ENCODE results near the gene KLF7. TPM values are rescaled to one million over a fixed set of nuclear protein-coding genes. Genes with fewer than 3 reads are reported as not detected.

KLF7 gene
- total RNA-seq, 1 experiment from 2014 or later = 32.2 TPM

DNA sequence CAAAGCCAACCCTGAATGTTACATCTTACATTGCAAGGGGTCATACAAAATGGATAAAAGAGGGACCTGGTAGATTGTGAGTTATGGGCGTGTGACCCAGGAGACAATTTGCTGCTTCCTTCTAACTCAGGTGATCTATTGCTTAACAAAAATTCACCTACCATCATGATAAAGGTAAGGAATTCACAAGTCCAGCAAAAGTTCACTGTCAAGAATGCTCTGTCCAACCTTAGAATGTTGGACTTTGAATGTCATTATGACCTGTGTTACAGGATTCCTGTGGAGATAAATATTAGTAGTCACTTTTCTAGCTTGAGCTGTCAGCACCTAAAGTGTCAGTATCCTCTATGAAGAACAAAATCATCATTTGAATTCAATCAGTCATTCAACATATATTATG is 7.9 kb upstream of the KLF7 start:
- H4K91ac ChIP-seq (ENCODE audit: insufficient read length, low read depth, low read length) = no peak overlapping the region
- no peak overlapping the region for H3K9ac ChIP-seq (ENCODE audit: extremely low read depth, insufficient read length, low read length)
- H3K18ac ChIP-seq (ENCODE audit: insufficient read length, low read depth, low read length) = no peak overlapping the region
- no peak overlapping the region for H3K56ac ChIP-seq (ENCODE audit: insufficient read length, low read depth, low read length)
- H3K79me2 ChIP-seq (ENCODE audit: insufficient read depth, low read length) = no peaks in the 10 kb centered on the region
- no peak for DNase-seq
- H2BK120ac ChIP-seq (ENCODE audit: low read depth, low read length, poor library complexity, severe bottlenecking) = no peak overlapping the region
- no peak overlapping the region for H3K14ac ChIP-seq (ENCODE audit: insufficient read depth, low read length)
- no CpG with 5 or more reads among the region's 1 CpG for WGBS (ENCODE audit: extremely low coverage, insufficient read length, low lambda C conversion rate)
- no peak overlapping the region for H3T11ph ChIP-seq (ENCODE audit: low read length)
- H3K4ac ChIP-seq (ENCODE audit: low read depth, low read length) = no peak overlapping the region
- H2BK20ac ChIP-seq (ENCODE audit: low read depth, low read length, poor library complexity, severe bottlenecking) = no peak overlapping the region
- no peaks in the 10 kb centered on the region for H3K27me3 Mint-ChIP-seq (ENCODE audit: low read depth)
- no peaks in the 10 kb centered on the region for H4K20me1 ChIP-seq (ENCODE audit: control insufficient read depth, insufficient read depth, insufficient read length)
- no peak overlapping the region for H3K27ac ChIP-seq (ENCODE audit: insufficient read length, low read depth, low read length)
- H3K79me1 ChIP-seq (ENCODE audit: insufficient read depth, low read depth, low read length, poor library complexity, severe bottlenecking) = no peaks in the 10 kb centered on the region
- H3K36me3 Mint-ChIP-seq (ENCODE audit: insufficient read depth in 1 of 3, low read depth in 3 of 3) = peaks cover 0 to 2% (median 0%) of the 10 kb centered on the region in 3 experiments; a peak in 2 of 7 replicates
- no peaks in the 10 kb centered on the region for H3K9me3 ChIP-seq (ENCODE audit: control insufficient read depth, low read depth, low read length)
- no peak overlapping the region for H4K5ac ChIP-seq (ENCODE audit: insufficient read length, low read depth, low read length)
- no peaks in the 10 kb centered on the region for H3K4me1 ChIP-seq (ENCODE audit: insufficient read depth, low read length)
- no peaks in the 10 kb centered on the region for H3K23me2 ChIP-seq (ENCODE audit: insufficient read length, low read depth, low read length, poor library complexity, severe bottlenecking)
- TF ChIP-seq, protein P1, sequence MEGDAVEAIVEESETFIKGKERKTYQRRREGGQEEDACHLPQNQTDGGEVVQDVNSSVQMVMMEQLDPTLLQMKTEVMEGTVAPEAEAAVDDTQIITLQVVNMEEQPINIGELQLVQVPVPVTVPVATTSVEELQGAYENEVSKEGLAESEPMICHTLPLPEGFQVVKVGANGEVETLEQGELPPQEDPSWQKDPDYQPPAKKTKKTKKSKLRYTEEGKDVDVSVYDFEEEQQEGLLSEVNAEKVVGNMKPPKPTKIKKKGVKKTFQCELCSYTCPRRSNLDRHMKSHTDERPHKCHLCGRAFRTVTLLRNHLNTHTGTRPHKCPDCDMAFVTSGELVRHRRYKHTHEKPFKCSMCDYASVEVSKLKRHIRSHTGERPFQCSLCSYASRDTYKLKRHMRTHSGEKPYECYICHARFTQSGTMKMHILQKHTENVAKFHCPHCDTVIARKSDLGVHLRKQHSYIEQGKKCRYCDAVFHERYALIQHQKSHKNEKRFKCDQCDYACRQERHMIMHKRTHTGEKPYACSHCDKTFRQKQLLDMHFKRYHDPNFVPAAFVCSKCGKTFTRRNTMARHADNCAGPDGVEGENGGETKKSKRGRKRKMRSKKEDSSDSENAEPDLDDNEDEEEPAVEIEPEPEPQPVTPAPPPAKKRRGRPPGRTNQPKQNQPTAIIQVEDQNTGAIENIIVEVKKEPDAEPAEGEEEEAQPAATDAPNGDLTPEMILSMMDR (conservative IDR thresholded peaks at IDR 0.05) = no peak
- H3K4me3 Mint-ChIP-seq = no peak overlapping the region
- no peak overlapping the region for H4K8ac ChIP-seq (replicated peaks; ENCODE audit: insufficient read length, low read depth, low read length)
- H3K27ac Mint-ChIP-seq = no peak overlapping the region
- no peak overlapping the region for H3K4me2 ChIP-seq (ENCODE audit: insufficient read depth, insufficient read length, low read length)
- H3K27me3 ChIP-seq (ENCODE audit: insufficient read depth, low read length) = no peaks in the 10 kb centered on the region
- no peak overlapping the region for H2BK5ac ChIP-seq (ENCODE audit: insufficient read length, low read length)
- H2AFZ ChIP-seq (ENCODE audit: low read length) = no peak overlapping the region
- no peak overlapping the region for H2BK12ac ChIP-seq (ENCODE audit: insufficient read length, low read depth, low read length)
- H3K23ac ChIP-seq (ENCODE audit: insufficient read length, low read depth, low read length) = no peak overlapping the region
- no peak overlapping the region for H2BK15ac ChIP-seq (ENCODE audit: low read depth, low read length)
- no peaks in the 10 kb centered on the region; a peak in 1 of 5 replicates for H3K9me3 Mint-ChIP-seq
- peaks cover 2 to 3% of the 10 kb centered on the region in 2 experiments; a peak in 3 of 4 replicates for H3K4me1 Mint-ChIP-seq
- H2AK5ac ChIP-seq (ENCODE audit: insufficient read length, low read length) = no peak overlapping the region
